Measurements from ENCODE around the gene DGKE. TPM values are rescaled to one million over a fixed set of nuclear protein-coding genes. Genes with fewer than 3 reads are reported as not detected.

The DGKE gene
- total RNA-seq, 1 experiment from 2014 or later = 8.5 TPM

- Mint-ChIP-seq H3K4me1 (peaks cover 10% of the 10 kb centered on the region), H3K27ac (no peak overlapping the region), H3K9me3 (no peaks in the 10 kb centered on the region), H3K27me3 (ENCODE audit: low read depth) (no peaks in the 10 kb centered on the region; the same call in 1 of the 2 replicates), H3K4me3 (no peak overlapping the region), H3K36me3 (peaks cover 4% of the 10 kb centered on the region; the same call in 1 of the 2 replicates)
- POLR2A ChIA-PET = interaction anchor here (0.7 kb wide), 1 partner anchor 1629 kb away, joined by 4 read pairs; no protein-coding TSS in a partner anchor
- CTCF ChIA-PET = no interaction called here
- DNase-seq (ENCODE audit: low spot score) = no peak
- ATAC-seq = no peak
- TF ChIP-seq FOXP4 (CRISPR knock-in tag; IDR thresholded peaks at IDR 0.05) (no peak), NFYB (CRISPR knock-in tag; conservative IDR thresholded peaks at IDR 0.05; ENCODE audit: low read depth) (no peak), CREB1 (CRISPR knock-in tag; IDR thresholded peaks at IDR 0.05) (no peak), ATF3 (CRISPR knock-in tag; conservative IDR thresholded peaks at IDR 0.05) (no peak), PRDM15 (CRISPR knock-in tag; IDR thresholded peaks at IDR 0.05) (no peak), ZNF423 (CRISPR knock-in tag; IDR thresholded peaks at IDR 0.05) (no peak), ZNF281 (CRISPR knock-in tag; IDR thresholded peaks at IDR 0.05) (no peak), ZNF138 (CRISPR knock-in tag; conservative IDR thresholded peaks at IDR 0.05) (no peak), ZNF263 (CRISPR knock-in tag; IDR thresholded peaks at IDR 0.05; ENCODE audit: low read depth) (no peak), ZNF232 (CRISPR knock-in tag; IDR thresholded peaks at IDR 0.05) (no peak), GABPB1 (CRISPR knock-in tag; IDR thresholded peaks at IDR 0.05) (no peak), MAX (CRISPR knock-in tag; IDR thresholded peaks at IDR 0.05) (no peak), ERG (CRISPR knock-in tag; IDR thresholded peaks at IDR 0.05) (no peak), KAT7 (CRISPR knock-in tag; IDR thresholded peaks at IDR 0.05; ENCODE audit: borderline replicate concordance) (no peak)
These were observed 11.2 kb upstream of the DGKE start for GRCh38 chr17:56822725-56823124.

GRCh38 chr17:56823848-56824247 lies 10.1 kb upstream of the DGKE start:
- TF ChIP-seq RORB (CRISPR knock-in tag; IDR thresholded peaks at IDR 0.05) (no peak), ZNF396 (CRISPR knock-in tag; IDR thresholded peaks at IDR 0.05; ENCODE audit: borderline replicate concordance) (no peak), PRRX2 (CRISPR knock-in tag; IDR thresholded peaks at IDR 0.05) (no peak), ZNF425 (CRISPR knock-in tag; conservative IDR thresholded peaks at IDR 0.05) (no peak), OVOL2 (CRISPR knock-in tag; IDR thresholded peaks at IDR 0.05; ENCODE audit: borderline replicate concordance) (no peak)
- ATAC-seq (no peak), DNase-seq (ENCODE audit: low spot score) (no peak)
- Mint-ChIP-seq H3K27ac (no peak overlapping the region), H3K4me1 (peaks cover 10% of the 10 kb centered on the region), H3K27me3 (ENCODE audit: low read depth) (no peaks in the 10 kb centered on the region; the same call in 1 of the 2 replicates), H3K36me3 (peaks cover 4% of the 10 kb centered on the region; the same call in 1 of the 2 replicates), H3K9me3 (no peaks in the 10 kb centered on the region), H3K4me3 (no peak overlapping the region)
- CTCF ChIA-PET = no interaction called here
- POLR2A ChIA-PET = no interaction called here

Data from WTC11 (cell line).